GDM1 (cell line): ENCODE measurements around the gene TBCC.
"Not testable (repeated sequence)": the region's sequence is repeated elsewhere in the genome, so short reads cannot be mapped to it uniquely, and the experiment has no call there.

Experiments used
- DNase-seq: peaks from one replicate; lab custom pipeline; 2025; lab: John Stamatoyannopoulos, UW

The TBCC gene

GRCh38 chr6:42729731-42730130 lies 16.2 kb downstream of the TBCC start:
- no peak for DNase-seq

DNA sequence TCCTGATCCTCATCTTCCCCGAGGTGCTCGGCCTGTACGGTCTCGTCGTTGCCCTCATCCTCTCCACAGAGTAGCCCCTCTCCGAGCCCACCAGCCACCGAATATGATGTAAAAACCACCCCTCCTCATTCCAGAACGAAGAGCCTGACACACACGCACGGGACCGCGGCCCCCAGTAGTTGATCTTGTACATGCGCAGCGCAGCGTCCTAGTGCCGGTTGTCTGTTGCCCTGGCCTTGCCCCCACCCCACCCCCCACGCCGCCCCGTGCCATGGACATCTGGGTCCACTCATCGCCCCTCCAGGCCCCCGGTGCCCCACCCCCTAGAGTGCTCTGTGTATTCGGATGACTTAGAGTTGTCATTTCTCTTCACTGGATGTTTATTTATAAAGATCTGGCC lies 18.3 kb downstream of the TBCC start:
- DNase-seq: no peak

- DNase-seq: no peak
Measured at GRCh38 chr6:42727087-42727611, 18.8 kb downstream of the TBCC start.

DNA sequence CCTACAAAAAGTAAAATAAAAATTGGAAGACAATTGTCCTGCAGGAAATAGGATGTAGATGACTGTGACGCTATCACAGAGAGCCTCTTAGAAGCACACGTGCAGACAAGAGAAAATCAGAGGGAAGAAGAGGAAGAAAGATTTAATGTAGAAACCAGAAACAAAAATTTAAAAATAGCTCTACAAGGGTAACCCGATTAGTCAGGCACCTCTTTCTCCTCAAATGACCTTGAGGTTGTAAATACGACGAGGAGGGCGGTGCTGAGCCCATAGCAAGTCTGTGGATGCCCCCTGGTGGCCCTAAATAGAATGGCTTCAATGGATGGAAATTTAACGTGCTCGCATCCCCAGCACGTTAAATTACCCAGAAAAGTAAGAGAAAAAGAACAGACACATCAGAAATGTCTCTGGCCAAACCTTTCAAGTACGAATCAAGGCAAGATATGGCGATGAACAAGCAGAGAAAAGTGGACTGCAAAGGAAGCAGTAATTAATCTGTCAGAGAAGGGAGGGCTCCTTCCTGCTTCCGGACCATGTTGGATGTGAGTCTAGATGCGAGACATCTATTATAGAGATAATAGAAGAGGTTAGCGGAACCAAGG lies 19.3 kb downstream of the TBCC start:
- DNase-seq: peak; percentile 49

- DNase-seq: no peak
Measured at GRCh38 chr6:42726026-42726425, 19.9 kb downstream of the TBCC start.

GRCh38 chr6:42724825-42725224 lies 21.1 kb downstream of the TBCC start:
- DNase-seq: no peak

DNA sequence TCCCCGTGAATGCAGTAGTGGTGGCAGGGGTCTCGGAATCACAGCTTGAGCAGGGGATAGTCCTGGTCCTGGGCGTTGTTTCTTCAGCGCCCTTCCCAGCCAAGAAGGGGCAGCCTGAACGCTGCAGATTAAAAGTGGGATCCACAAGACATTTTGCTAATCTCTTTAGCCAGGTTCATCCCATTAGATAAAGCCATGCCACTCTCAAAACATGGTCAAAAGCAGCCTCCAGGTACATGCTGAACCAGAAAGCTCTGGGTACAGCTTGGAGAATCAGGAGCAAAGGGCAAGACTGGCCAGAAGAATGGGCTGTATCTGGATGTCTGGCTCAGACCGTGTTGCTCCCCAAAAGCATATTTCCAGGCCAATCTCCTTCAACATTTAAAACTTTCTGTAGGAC lies 23.4 kb downstream of the TBCC start, which contains the start of gene PRPH2:
PRPH2 (minus strand) TSS at position 101 of the 400 bp plus-strand sequence. CDS start 263 bp downstream, outside the sequence.
- DNase-seq: no peak

- DNase-seq: no peak
Measured at GRCh38 chr6:42720739-42721138, 25.2 kb downstream of the TBCC start.

DNA sequence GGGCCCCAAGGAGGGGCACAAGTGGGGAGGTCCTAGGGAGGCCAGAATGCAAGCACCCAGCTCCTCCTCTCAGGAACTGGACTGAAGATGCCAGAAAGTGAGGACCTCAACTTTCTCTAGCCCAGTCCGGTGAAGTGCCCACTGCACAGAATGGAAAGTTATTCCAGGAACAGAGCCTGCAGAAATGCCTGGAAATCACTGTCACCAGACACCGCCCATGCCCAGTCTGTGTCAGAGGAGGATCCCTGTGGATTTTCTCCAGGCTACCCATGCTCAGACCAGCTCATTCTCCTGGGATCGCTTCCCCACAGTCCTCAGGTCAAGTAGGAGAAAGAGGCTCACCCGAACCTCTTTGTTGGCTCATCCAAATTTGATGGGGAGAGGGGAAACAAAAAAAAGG lies 30.0 kb downstream of the TBCC start:
- DNase-seq: no peak

- no peak for DNase-seq
Measured at GRCh38 chr6:42714098-42714761, 31.7 kb downstream of the TBCC start.

DNA sequence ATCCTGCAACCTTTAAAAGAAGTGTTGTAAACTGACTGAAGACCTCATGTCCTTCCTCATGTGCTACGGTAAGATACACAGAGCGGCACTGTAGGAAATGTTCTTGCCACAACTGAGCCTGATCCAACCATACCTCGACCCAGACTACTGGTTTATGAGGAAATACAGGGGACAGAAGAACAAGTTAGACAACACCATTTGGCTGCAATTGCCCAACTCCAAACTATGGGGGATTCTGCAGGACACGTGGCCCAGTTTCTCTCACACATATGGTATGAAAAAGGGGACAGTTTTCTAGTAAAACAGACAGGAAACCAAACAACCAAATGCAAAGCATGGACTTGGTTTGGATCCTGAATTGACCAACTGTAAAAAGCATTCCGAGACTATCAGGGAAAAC lies 34.0 kb downstream of the TBCC start:
- DNase-seq: no peak

DNA sequence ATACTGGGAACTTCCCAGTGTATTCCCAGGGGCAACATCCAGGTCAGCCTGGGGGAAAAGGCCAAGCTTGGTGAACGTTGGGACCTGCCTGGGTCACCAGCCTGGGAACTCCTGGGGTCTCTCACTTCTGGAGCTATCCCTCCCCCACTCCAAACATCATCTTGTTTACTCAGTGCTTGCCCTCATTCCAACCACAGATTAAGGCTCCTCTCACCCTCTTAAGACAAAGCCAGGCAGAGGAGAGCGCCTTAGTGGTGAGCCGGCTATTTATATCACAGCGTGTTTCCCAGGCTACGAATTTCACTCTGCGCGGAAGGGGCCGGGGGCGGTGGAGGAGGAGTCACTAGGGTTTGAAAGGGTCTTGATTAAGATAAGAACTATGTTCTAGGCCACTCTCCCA lies 35.6 kb downstream of the TBCC start:
- no peak for DNase-seq

GRCh38 chr6:42709871-42710270 lies 36.0 kb downstream of the TBCC start:
- DNase-seq: no peak

DNA sequence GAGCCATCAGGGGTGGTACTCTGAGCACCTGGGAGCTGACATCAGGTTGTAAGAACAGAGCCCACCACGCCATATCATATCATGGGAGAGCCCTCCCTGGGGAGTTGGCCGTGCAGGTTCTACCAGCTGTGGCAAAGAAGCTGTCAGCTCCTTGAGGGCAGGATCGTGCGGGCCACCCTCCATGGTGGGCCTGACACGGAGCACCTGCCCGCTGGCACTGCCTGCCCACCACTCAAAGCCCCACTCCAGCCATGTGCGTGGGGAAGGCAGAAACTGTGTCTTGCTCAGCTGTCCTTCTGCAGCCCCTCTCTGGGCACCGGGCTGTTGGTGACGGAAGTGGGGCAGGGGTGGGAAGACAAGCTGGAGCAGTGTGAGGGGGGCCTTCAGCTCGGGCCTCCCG lies 37.8 kb downstream of the TBCC start:
- no peak for DNase-seq

DNA sequence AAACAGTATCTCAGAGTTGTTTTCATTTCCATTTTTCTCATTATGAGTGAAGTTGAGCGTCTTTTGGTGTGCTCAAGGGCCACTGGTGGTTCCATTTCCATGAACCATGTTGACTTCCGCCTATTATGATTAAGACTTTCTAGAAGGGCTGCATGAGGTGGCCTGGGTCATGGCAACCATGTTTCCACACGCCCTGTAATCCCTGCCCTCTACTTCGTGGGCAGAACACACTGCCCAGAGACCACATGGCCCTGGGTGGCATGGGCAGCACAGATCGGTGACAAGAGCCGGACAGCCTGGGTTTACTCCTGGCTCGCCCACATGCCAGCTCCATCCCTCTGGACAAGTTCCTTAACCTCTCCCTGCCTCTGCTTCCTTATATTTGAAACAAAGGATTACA lies 38.3 kb downstream of the TBCC start:
- no peak for DNase-seq

DNA sequence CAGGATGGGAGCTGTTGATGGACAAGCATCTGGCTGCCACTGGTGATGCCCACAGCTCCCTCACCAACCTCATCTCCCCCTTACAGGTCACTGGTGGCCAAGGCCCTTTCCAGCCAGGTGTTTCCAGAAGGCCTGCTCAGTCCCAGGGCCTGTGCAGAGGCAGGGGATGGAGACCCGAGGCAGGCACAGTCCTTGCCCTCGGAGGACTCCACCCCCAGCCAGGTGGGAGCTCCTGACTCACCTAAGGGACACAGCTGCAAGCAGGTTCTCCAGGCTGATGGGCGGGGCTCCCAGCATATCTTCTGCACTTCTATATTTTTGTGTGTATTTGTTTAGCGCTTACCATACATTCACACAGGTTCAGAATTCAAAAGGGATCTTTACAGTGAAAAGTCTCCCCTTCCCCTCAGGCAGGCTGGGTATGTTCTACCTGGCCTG lies 40.9 kb downstream of the TBCC start:
- no peak for DNase-seq

- DNase-seq: no peak
Measured at GRCh38 chr6:42704251-42704936, 41.5 kb downstream of the TBCC start.

GRCh38 chr6:42702786-42703185 lies 43.1 kb downstream of the TBCC start:
- not testable (repeated sequence) for DNase-seq

DNA sequence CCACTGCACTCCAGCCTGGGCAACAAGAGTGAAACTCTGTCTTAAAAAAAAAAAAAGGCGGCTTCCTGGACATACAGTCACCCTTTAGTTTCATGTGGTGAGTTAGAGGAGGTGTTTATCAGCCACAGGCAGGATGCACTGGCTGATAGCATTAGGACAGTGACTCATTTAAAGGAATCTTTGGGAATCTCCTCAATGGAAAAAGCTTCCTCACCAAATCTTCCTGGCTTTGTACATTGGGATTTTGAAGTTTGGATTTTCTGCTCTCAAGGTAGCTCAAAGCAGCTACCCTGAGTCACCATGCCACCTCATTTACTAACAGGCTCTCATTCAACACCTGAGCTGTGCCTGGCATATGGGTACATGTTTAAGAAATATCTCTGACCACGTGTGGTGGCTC lies 43.7 kb downstream of the TBCC start:
- DNase-seq: no peak

- no peak for DNase-seq
Measured at GRCh38 chr6:42698217-42698616, 47.7 kb downstream of the TBCC start.

DNA sequence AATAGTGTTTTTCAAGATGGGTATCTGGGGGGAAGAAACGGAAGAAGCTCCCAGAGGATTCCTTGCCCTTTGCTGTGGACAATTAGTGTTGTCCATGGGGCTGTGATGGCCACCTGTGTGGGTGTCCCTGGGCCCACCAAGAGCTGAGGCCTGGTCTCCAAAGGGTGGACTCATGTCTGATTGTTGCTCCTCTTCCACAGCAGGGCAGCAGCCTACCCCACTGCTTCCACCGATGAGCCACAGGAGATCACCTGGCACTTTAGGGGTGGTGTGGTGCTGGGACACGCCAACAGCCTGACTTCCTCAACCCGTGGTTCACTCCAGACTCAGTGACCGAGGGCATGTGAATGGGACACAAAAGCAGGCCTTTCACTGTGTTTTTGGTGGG lies 48.6 kb downstream of the TBCC start:
- no peak for DNase-seq

DNA sequence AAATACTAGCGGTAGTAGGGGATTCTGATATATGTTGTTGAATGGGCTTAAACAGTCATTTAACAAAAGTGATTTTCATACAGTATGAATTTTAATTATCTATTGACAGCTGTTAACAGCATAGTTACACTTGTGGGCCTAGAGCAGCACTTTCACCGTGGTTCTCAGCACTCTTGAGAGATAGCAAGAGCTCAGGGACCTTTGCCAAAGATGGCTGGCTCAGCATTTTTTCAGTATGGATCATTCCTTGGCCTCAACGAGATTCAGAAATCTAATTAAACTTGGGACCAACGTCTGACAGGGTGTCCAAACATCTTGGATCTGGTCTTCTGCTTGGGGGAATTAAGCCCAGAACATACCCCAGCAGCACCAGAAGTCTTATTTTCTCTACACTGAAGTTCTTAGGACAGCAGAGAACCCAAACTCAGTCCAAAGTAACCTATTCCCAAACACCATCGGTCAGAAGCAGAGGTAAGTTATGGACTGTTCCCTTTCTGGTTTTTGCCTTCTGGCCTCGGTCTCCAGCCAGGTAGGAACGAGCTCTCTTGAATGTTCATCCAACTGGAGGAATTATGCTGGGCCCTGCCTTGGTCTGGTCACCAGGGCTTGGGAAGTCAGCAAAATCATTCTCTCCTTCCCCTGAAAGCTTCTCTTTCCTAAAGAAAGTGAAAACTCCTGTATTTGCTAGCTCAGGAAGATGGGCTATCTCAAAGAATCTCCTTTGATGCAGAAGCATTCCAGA lies 49.2 kb downstream of the TBCC start:
- DNase-seq: no peak
